HepG2 (cell line): Measurements from ENCODE around the gene CNTNAP1. TPM values are rescaled to one million over a fixed set of nuclear protein-coding genes. Genes with fewer than 3 reads are reported as not detected.

Experiments
- BORCS8-MEF2B ChIP-seq: sonication (generic); formaldehyde crosslinking; IDR thresholded peaks from 2 replicates; pipeline ENCODE4 v1.8.0; 2022; ENCODE audit warnings: mild to moderate bottlenecking, missing genetic modification reagents
- ETS1 ChIP-seq: sonication (generic); formaldehyde crosslinking; IDR thresholded peaks from 2 replicates; pipeline ENCODE4 v1.4.0; 2020; ENCODE audit warnings: missing genetic modification reagents
- MED8 ChIP-seq: sonication (generic); formaldehyde crosslinking; IDR thresholded peaks from 2 replicates; pipeline ENCODE4 v1.8.1; 2023; ENCODE audit warnings: mild to moderate bottlenecking, missing genetic modification reagents; ENCODE audit not compliant: insufficient replicate concordance
- NR0B2 ChIP-seq: sonication (generic); formaldehyde crosslinking; IDR thresholded peaks from 2 replicates; pipeline ENCODE4 v1.4.0; 2020; ENCODE audit warnings: mild to moderate bottlenecking, missing genetic modification reagents
- SRF ChIP-seq: IDR thresholded peaks from 2 replicates; pipeline ENCODE4 v1.6.1; 2011; ENCODE audit warnings: mild to moderate bottlenecking, low read depth, low read length, moderate library complexity
- STAT6 ChIP-seq: sonication (generic); formaldehyde crosslinking; IDR thresholded peaks from 2 replicates; pipeline ENCODE4 v1.4.0; 2020; ENCODE audit warnings: missing genetic modification reagents, mild to moderate bottlenecking, borderline replicate concordance
- TARDBP ChIP-seq: sonication (generic); formaldehyde crosslinking; IDR thresholded peaks from 2 replicates; pipeline ENCODE4 v1.8.0; 2022; ENCODE audit warnings: mild to moderate bottlenecking, missing genetic modification reagents
- ZNF142 ChIP-seq: sonication (generic); formaldehyde crosslinking; IDR thresholded peaks from 2 replicates; pipeline ENCODE4 v1.4.0; 2020; ENCODE audit warnings: missing genetic modification reagents
- ZNF260 ChIP-seq: sonication (generic); formaldehyde crosslinking; IDR thresholded peaks from 2 replicates; pipeline ENCODE4 v1.4.0; 2020; ENCODE audit warnings: missing genetic modification reagents, low read depth, mild to moderate bottlenecking, borderline replicate concordance
- ZNF317 ChIP-seq: sonication (generic); formaldehyde crosslinking; IDR thresholded peaks from 2 replicates; pipeline ENCODE4 v1.5.0; 2020; ENCODE audit warnings: mild to moderate bottlenecking, missing genetic modification reagents
- ZNF503 ChIP-seq: sonication (generic); formaldehyde crosslinking; IDR thresholded peaks from 2 replicates; pipeline ENCODE4 v1.4.0; 2020; ENCODE audit warnings: missing genetic modification reagents
- ZNF572 ChIP-seq: sonication (generic); formaldehyde crosslinking; IDR thresholded peaks from 2 replicates; pipeline ENCODE4 v1.5.1; 2020; ENCODE audit warnings: mild to moderate bottlenecking, missing genetic modification reagents
- ZNF800 ChIP-seq: sonication (generic); formaldehyde crosslinking; IDR thresholded peaks from 2 replicates; pipeline ENCODE4 v1.4.0; 2020; ENCODE audit warnings: missing genetic modification reagents
- polyA plus RNA-seq, 8 experiments: library from polyadenylated mRNA; depleted of rRNA in 3 of 8; stranded (reverse) in 7 of 8; unstranded in 1 of 8; fragments of >200 nt; fragmentation: Illumina TruSeq in 4 of 8; extraction: Trizol in 4 of 8; gene quantifications; 2 replicates each; pipeline versions ENCODE4 v1.2.1 to v1.2.3, GENCODE V29; 2011 to 2016; ENCODE audit warnings: low read depth in 4 of 8, missing spikeins in 1 of 8, mixed read lengths in 1 of 8; ENCODE audit not compliant: insufficient read depth in 1 of 8
- total RNA-seq, 5 experiments: library from RNA; depleted of rRNA; stranded (reverse); fragments of >200 nt; fragmentation: Illumina TruSeq; extraction: Trizol; gene quantifications; 2 replicates each; pipeline ENCODE4 v1.2.3, GENCODE V29; 2016; ENCODE audit warnings: low read depth in 1 of 5

Gene CNTNAP1
- total and polyA plus RNA-seq, 2 of the 13 experiments (the other 11 are each of a cell fraction or from before 2014, with no cell fraction given) = 4.5 to 7.7 TPM

GRCh38 chr17:42676424-42677011, 5.8 kb upstream of the CNTNAP1 start, which contains the start of gene PLEKHH3 (continued):
- no peak; the same call in 1 of the 2 replicates for TF ChIP-seq STAT6 (CRISPR knock-in tag)
- TF ChIP-seq ZNF142 (CRISPR knock-in tag) = peak; percentile 59; the same call in 1 of the 2 replicates
- peak; percentile 19; the same call in 1 of the 2 replicates for TF ChIP-seq ZNF503 (CRISPR knock-in tag)
- 0 out of 2 replicates have a peak, but pooled peaks have one; percentile 26 for TF ChIP-seq TARDBP
- TF ChIP-seq MED8 (CRISPR knock-in tag) = no peak
- 0 out of 2 replicates have a peak, but pooled peaks have one; percentile 22 for TF ChIP-seq ZNF572 (CRISPR knock-in tag)
- no peak for TF ChIP-seq SRF
- TF ChIP-seq NR0B2 (CRISPR knock-in tag) = no peak
- no peak for TF ChIP-seq ZNF260 (CRISPR knock-in tag)
- TF ChIP-seq ZNF800 (CRISPR knock-in tag) = peak; percentile 21; the same call in 1 of the 2 replicates
- 0 out of 2 replicates have a peak, but pooled peaks have one; percentile 68 for TF ChIP-seq ETS1
- no peak; the same call in 1 of the 2 replicates for TF ChIP-seq ZNF317
- no peak for TF ChIP-seq BORCS8-MEF2B (CRISPR knock-in tag)
